Heart right ventricle (tissue), 16 donors: ENCODE data around the gene CHAD. TPM values are rescaled to one million over a fixed set of nuclear protein-coding genes. Genes with fewer than 3 reads are reported as not detected.

ENCODE experiments used
- ATAC-seq, 8 donors: fragments of 200-7000 bp; cut with Tn5 transposase; one replicate each; pipeline ENCODE4 v1.9.1; 2020; ENCODE audit warnings: mild to moderate bottlenecking in 8 of 8, moderate library complexity in 8 of 8, moderate number of reproducible peaks in 1 of 8
- DNase-seq, 2 donors: peaks; one replicate each; pipeline ENCODE4 v3.0.0-alpha.2; 2020
- H3K27ac ChIP-seq, 10 donors: fragments of 200-600 bp; sonication (generic) in 2 of 10; one replicate each; pipeline versions ENCODE4 v1.5.0 to v1.8.0; 2020 to 2022; ENCODE audit warnings: mild to moderate bottlenecking in 3 of 10
- H3K27me3 ChIP-seq, 7 donors: fragments of 200-600 bp; one replicate each; pipeline ENCODE4 v1.8.0; 2021 to 2022; ENCODE audit warnings: mild to moderate bottlenecking in 2 of 7
- H3K36me3 ChIP-seq, 9 donors: fragments of 200-600 bp; sonication (generic) in 1 of 9; one replicate each; pipeline versions ENCODE4 v1.5.0 to v1.8.0; 2020 to 2022; ENCODE audit warnings: mild to moderate bottlenecking in 2 of 9
- H3K4me1 ChIP-seq, 9 donors: fragments of 200-600 bp; sonication (generic) in 1 of 9; one replicate each; pipeline versions ENCODE4 v1.5.0 to v1.8.0; 2020 to 2022; ENCODE audit warnings: mild to moderate bottlenecking in 4 of 9
- H3K4me3 ChIP-seq, 10 donors: fragments of 200-600 bp; sonication (generic) in 2 of 10; one replicate each; pipeline versions ENCODE4 v1.5.0 to v1.8.0; 2020 to 2022; ENCODE audit warnings: mild to moderate bottlenecking in 7 of 10, moderate library complexity in 2 of 10
- H3K9me3 ChIP-seq, 11 donors: fragments of 200-600 bp in 10 of 11; sonication (generic) in 2 of 11; one replicate each; pipeline versions ENCODE4 v1.5.0 to v1.8.0; 2013 to 2022; ENCODE audit warnings: mild to moderate bottlenecking in 2 of 11, control low read depth in 1 of 11, moderate library complexity in 1 of 11
- WGBS, 2 donors: extraction: QIAGEN DNeasy Blood & Tissue Kit; methylation state at CpG; one replicate each; pipeline ENCODE4 v1.1.7; 2013; ENCODE audit warnings: inconsistent platforms in 1 of 2; 5-methylcytosine and 5-hydroxymethylcytosine counted together
- intact Hi-C, 10 donors: fragments of 100-400 bp; cut with DNase I; formaldehyde crosslinking; loops; one replicate each; pipeline versions ENCODE4 v1.11.1 to v1.14.2; 2022
- polyA plus RNA-seq, 2 donors: library from polyadenylated mRNA; stranded (reverse); fragments of 200-250 nt; gene quantifications; one replicate each; pipeline ENCODE4 v1.2.3, GENCODE V29; 2013
- total RNA-seq, 10 donors: library from RNA; stranded (reverse); fragmentation: NEBNext Ultra II Directional in 3 of 10; extraction: Animal tissue kit (Norgen Biotek cat#: 25700) in 3 of 10; gene quantifications; one replicate each; pipeline versions ENCODE4 v1.2.1 to v1.2.4, GENCODE V29; 2021 to 2023
- TF ChIP-seq, protein P1 (sequence below), 9 donors: fragments of 200-600 bp; sonication (generic) in 2 of 9; IDR thresholded peaks; one replicate each; pipeline versions ENCODE4 v1.5.0 to v1.8.0; 2021 to 2022; ENCODE audit warnings: antibody characterized with exemption in 9 of 9, mild to moderate bottlenecking in 5 of 9, moderate library complexity in 1 of 9
- donor health status: Arrhythmogenic right ventricular cardiomyopathy.
- donor health status: ischemic (EF 13 %, LVEDD 7.1; RV severe dilation, severe dysfunction).
- donor health status: healthy with polysubstance abuse.
- donor health status: DM: no; HTN: yes; CAD: no.
- donor health status: DM: no; HTN: no; CAD: no.
- donor health status: ischemic (EF 25% LVEDD 6.9; RV normal size, moderate dysfunction).
- donor health status: ischemic (EF 25% LVEDD 5.7; RV mildly dilated, moderate dysfunction).
- donor health status: healthy.
- donor health status: DM: yes; HTN: yes; CAD: no.
- donor health status: Ischemic cardiomyopathy.
- donor health status: ischemic (EF 35%, LVEDD 5.7; RV mildly dilated, moderate dysfunction).
- donor health status: nonischemic (EF 11% LVEDD 7.7; RV severe dilation, severe dysfunction).
- donor health status: DM: yes; HTN: yes; CAD: no.
- donor health status: PGD.
- donor health status: ischemic (EF 29% LVEDD 5.4; RV normal size, mild dysfunction).
- donor health status: nonischemic (EF 23%, LVEDD 6.1; RV moderate dilation, normal function).

Gene CHAD
- total and polyA plus RNA-seq, 12 donors, result 0.13 to 0.74 (median 0.32) TPM; not detected in 8

GRCh38 chr17:50426814-50427787, 41.6 kb downstream of the CHAD start:
- intact Hi-C loops, result loop anchor here in 1 of 10 donors (5.0 kb wide), 1 partner anchor 50 kb away; the partner anchor contains the start of gene RSAD1
- ATAC-seq, result peak; percentile 27 to 77 (median 64)
- peak overlapping the region in 9 of 10 donors; percentile 66 to 88 (median 78) for H3K27ac ChIP-seq
- TF ChIP-seq, protein P1, sequence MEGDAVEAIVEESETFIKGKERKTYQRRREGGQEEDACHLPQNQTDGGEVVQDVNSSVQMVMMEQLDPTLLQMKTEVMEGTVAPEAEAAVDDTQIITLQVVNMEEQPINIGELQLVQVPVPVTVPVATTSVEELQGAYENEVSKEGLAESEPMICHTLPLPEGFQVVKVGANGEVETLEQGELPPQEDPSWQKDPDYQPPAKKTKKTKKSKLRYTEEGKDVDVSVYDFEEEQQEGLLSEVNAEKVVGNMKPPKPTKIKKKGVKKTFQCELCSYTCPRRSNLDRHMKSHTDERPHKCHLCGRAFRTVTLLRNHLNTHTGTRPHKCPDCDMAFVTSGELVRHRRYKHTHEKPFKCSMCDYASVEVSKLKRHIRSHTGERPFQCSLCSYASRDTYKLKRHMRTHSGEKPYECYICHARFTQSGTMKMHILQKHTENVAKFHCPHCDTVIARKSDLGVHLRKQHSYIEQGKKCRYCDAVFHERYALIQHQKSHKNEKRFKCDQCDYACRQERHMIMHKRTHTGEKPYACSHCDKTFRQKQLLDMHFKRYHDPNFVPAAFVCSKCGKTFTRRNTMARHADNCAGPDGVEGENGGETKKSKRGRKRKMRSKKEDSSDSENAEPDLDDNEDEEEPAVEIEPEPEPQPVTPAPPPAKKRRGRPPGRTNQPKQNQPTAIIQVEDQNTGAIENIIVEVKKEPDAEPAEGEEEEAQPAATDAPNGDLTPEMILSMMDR (IDR thresholded peaks at IDR 0.05), result peak in 1 of 9 donors; percentile 18
- no peaks in the 10 kb centered on the region for H3K9me3 ChIP-seq
- WGBS, 2 donors, result 19 to 27% methylated on average over 4 of the region's 4 CpGs
- peak in 1 of 2 donors; percentile 20 for DNase-seq
- H3K4me3 ChIP-seq, result peak overlapping the region; percentile 64 to 88 (median 78)
- H3K36me3 ChIP-seq, result peaks cover 0 to 4% (median 0%) of the 10 kb centered on the region in 9 donors
- H3K4me1 ChIP-seq, result peaks cover 9 to 46% (median 27%) of the 10 kb centered on the region in 9 donors
- no peaks in the 10 kb centered on the region for H3K27me3 ChIP-seq

- intact Hi-C loops, result loop anchor here in 1 of 10 donors (5.0 kb wide), 1 partner anchor 51 kb away; the partner anchor contains the start of gene RSAD1
- TF ChIP-seq, protein P1 (IDR thresholded peaks at IDR 0.05), result no peak
- no peak for DNase-seq
- WGBS, 2 donors, result 1 to 2% methylated on average over 7 of the region's 7 CpGs
- H3K4me1 ChIP-seq, result peaks cover 9 to 53% (median 28%) of the 10 kb centered on the region in 9 donors
- peak in 2 of 8 donors; percentile 6 to 31 for ATAC-seq
- H3K27me3 ChIP-seq, result no peaks in the 10 kb centered on the region
- H3K4me3 ChIP-seq, result peak overlapping the region; percentile 64 to 88 (median 78)
- H3K9me3 ChIP-seq, result no peaks in the 10 kb centered on the region
- peaks cover 0 to 4% (median 0%) of the 10 kb centered on the region in 9 donors for H3K36me3 ChIP-seq
- peak overlapping the region; percentile 44 to 88 (median 78) for H3K27ac ChIP-seq
These were observed 42.3 kb downstream of the CHAD start for GRCh38 chr17:50426472-50426782.

- Histone ChIP-seq H3K36me3 (peaks cover 0 to 4% (median 0%) of the 10 kb centered on the region in 9 donors), H3K27ac (peak within 1 kb of the TSS; percentile 44 to 88 (median 78)), H3K4me1 (peaks cover 9 to 59% (median 34%) of the 10 kb centered on the region in 9 donors), H3K27me3 (no peaks in the 10 kb centered on the region), H3K4me3 (peak within 1 kb of the TSS; percentile 64 to 88 (median 78)), H3K9me3 (no peaks in the 10 kb centered on the region)
- 1 to 2% methylated on average over 65 to 68 of the region's 70 CpGs for WGBS, 2 donors
- DNase-seq (peak; percentile 67 to 82), ATAC-seq (peak; percentile 88 to 91 (median 90))
- TF ChIP-seq, protein P1 (IDR thresholded peaks at IDR 0.05), result no peak
- intact Hi-C loops, result loop anchor here in 1 of 10 donors (5.0 kb wide), 1 partner anchor 51 kb away; the partner anchor contains the start of gene RSAD1
These were observed 42.8 kb downstream of the CHAD start, which contains the start of gene ACSF2 for GRCh38 chr17:50425682-50426471. Gene ACSF2, plus strand, starts transcription at chr17:50426218. Its CDS starts 44 bp downstream, at chr17:50426262.
